GM23338 (cell line): ENCODE data around the gene FAM163A. TPM values are rescaled to one million over a fixed set of nuclear protein-coding genes. Genes with fewer than 3 reads are reported as not detected.
"Not testable (repeated sequence)": the region's sequence is repeated elsewhere in the genome, so short reads cannot be mapped to it uniquely, and the experiment has no call there.

Source experiments
- ATAC-seq: fragments of 200-7000 bp; cut with Tn5 transposase; 3 replicates; pipeline ENCODE4 v1.9.1; 2020
- DNase-seq: peaks from one replicate; pipeline ENCODE4 v3.0.0-alpha.2; 2015; ENCODE audit warnings: low spot score
- H2AFZ ChIP-seq: fragments of 200-600 bp; sonication (generic); 2 replicates; pipeline ENCODE4 v1.8.0; 2016; ENCODE audit warnings: antibody characterized with exemption, mild to moderate bottlenecking, moderate library complexity
- H3F3A ChIP-seq: fragments of 200-600 bp; sonication (generic); replicated peaks from 2 replicates; pipeline ENCODE4 v1.8.0; 2017; ENCODE audit warnings: antibody characterized with exemption, mixed run types, low read depth
- H3K27ac ChIP-seq: fragments of 200-600 bp; sonication (generic); 2 replicates; pipeline ENCODE4 v1.6.1; 2016; ENCODE audit warnings: low read depth
- H3K27me3 ChIP-seq: fragments of 200-600 bp; sonication (generic); 2 replicates; pipeline ENCODE4 v1.8.0; 2016; ENCODE audit warnings: mild to moderate bottlenecking, mixed run types, moderate library complexity; ENCODE audit not compliant: insufficient read depth
- H3K36me3 ChIP-seq: fragments of 200-600 bp; sonication (generic); 2 replicates; pipeline ENCODE4 v1.8.0; 2016; ENCODE audit warnings: mild to moderate bottlenecking; ENCODE audit not compliant: insufficient read depth
- H3K4me1 ChIP-seq: fragments of 200-600 bp; sonication (generic); 2 replicates; pipeline ENCODE4 v1.8.0; 2016; ENCODE audit warnings: mild to moderate bottlenecking, moderate library complexity; ENCODE audit not compliant: insufficient read depth
- H3K4me2 ChIP-seq: fragments of 200-600 bp; sonication (generic); 2 replicates; pipeline ENCODE4 v1.7.1; 2017; ENCODE audit warnings: mixed run types
- H3K4me3 ChIP-seq: fragments of 200-600 bp; sonication (generic); 2 replicates; pipeline ENCODE4 v1.6.1; 2016; ENCODE audit warnings: mixed run types
- H3K79me2 ChIP-seq: fragments of 200-600 bp; sonication (generic); replicated peaks from 2 replicates; pipeline ENCODE4 v1.8.0; 2017; ENCODE audit warnings: mild to moderate bottlenecking; ENCODE audit not compliant: insufficient read depth
- H3K9me2 ChIP-seq: fragments of 200-600 bp; sonication (generic); 2 replicates; pipeline ENCODE4 v1.8.0; 2017; ENCODE audit not compliant: insufficient read depth
- H4K20me1 ChIP-seq: fragments of 200-600 bp; sonication (generic); replicated peaks from 2 replicates; pipeline ENCODE4 v1.8.0; 2017; ENCODE audit warnings: mild to moderate bottlenecking; ENCODE audit not compliant: insufficient read depth
- H3K27ac Mint-ChIP-seq: 2 replicates; pipeline ENCODE4 v1.8.0; 2020; ENCODE audit warnings: inconsistent platforms, mild to moderate bottlenecking, moderate library complexity, mixed read lengths
- H3K27me3 Mint-ChIP-seq: 3 replicates; pipeline ENCODE4 v1.8.0; 2022; ENCODE audit warnings: low read depth, mild to moderate bottlenecking, moderate library complexity, mixed read lengths, inconsistent platforms; ENCODE audit not compliant: insufficient read depth, poor library complexity
- H3K36me3 Mint-ChIP-seq: 3 replicates; pipeline ENCODE4 v1.8.0; 2021; ENCODE audit warnings: low read depth, mild to moderate bottlenecking, inconsistent platforms, moderate library complexity, mixed read lengths
- H3K4me1 Mint-ChIP-seq: 3 replicates; pipeline ENCODE4 v1.8.0; 2020; ENCODE audit warnings: mild to moderate bottlenecking, inconsistent platforms, mixed read lengths
- H3K4me3 Mint-ChIP-seq: 3 replicates; pipeline ENCODE4 v1.8.0; 2021; ENCODE audit warnings: moderate library complexity, mild to moderate bottlenecking, inconsistent platforms, mixed read lengths
- H3K9me3 Mint-ChIP-seq: 3 replicates; pipeline ENCODE4 v1.8.0; 2020; ENCODE audit warnings: moderate library complexity, mild to moderate bottlenecking, inconsistent platforms, mixed read lengths
- CREB1 ChIP-seq: fragments of 250-450 bp; sonication (Bioruptor Pico); IDR thresholded peaks from 2 replicates; pipeline ENCODE4 v1.5.0; 2020; ENCODE audit warnings: low read depth, mild to moderate bottlenecking, moderate library complexity
- JUNB ChIP-seq: IDR thresholded peaks from one replicate; pipeline ENCODE4 v1.6.1; 2016; ENCODE audit warnings: antibody characterized with exemption; ENCODE audit not compliant: unreplicated experiment
- NANOG ChIP-seq: IDR thresholded peaks from 2 replicates; pipeline ENCODE4 v1.6.1; 2016; ENCODE audit warnings: antibody characterized with exemption, borderline replicate concordance
- POLR2AphosphoS5 ChIP-seq: IDR thresholded peaks from 2 replicates; pipeline ENCODE4 v1.6.1; 2016; ENCODE audit warnings: antibody characterized with exemption, low read depth
- STAT1 ChIP-seq: IDR thresholded peaks from one replicate; pipeline ENCODE4 v1.6.1; 2016; ENCODE audit warnings: antibody characterized with exemption; ENCODE audit not compliant: unreplicated experiment
- ZNF331 ChIP-seq: fragments of 250-450 bp; sonication (Bioruptor Pico); IDR thresholded peaks from 2 replicates; pipeline ENCODE4 v1.5.0; 2020; ENCODE audit warnings: low read depth, mild to moderate bottlenecking, moderate library complexity
- polyA plus RNA-seq: library from polyadenylated mRNA; unstranded; fragments of >200 nt; fragmentation: Nextera tagmentation; extraction: Ambion mirVana; gene quantifications from 2 replicates; pipeline ENCODE4 v1.2.1, GENCODE V29; 2016
- total RNA-seq: library from RNA; depleted of rRNA; stranded (reverse); fragments of >200 nt; shearing (Covaris generic); gene quantifications from 2 replicates; pipeline ENCODE4 v1.2.3, GENCODE V29; 2014
- TF ChIP-seq, protein P1 (sequence below): IDR thresholded peaks from 2 replicates; pipeline ENCODE4 v1.6.1; 2016; ENCODE audit warnings: antibody characterized with exemption

Gene FAM163A
- total and polyA plus RNA-seq, 2 experiments from 2014 or later = not detected

GRCh38 chr1:179831852-179832699 lies 89.0 kb downstream of the FAM163A start:
- peak; percentile 66 for ATAC-seq
- peaks cover 5% of the 10 kb centered on the region; the same call in 2 of the 3 replicates for H3K36me3 Mint-ChIP-seq

GRCh38 chr1:179836686-179837445 lies 93.8 kb downstream of the FAM163A start:
- H2AFZ ChIP-seq, H3K27ac ChIP-seq, H3K4me1 ChIP-seq, ATAC-seq, H3K4me3 ChIP-seq, DNase-seq, H4K20me1 ChIP-seq, H3K79me2 ChIP-seq, H3K27me3 Mint-ChIP-seq, H3K9me2 ChIP-seq, H3F3A ChIP-seq, H3K9me3 Mint-ChIP-seq, H3K4me2 ChIP-seq, H3K36me3 ChIP-seq, H3K27me3 ChIP-seq, H3K27ac Mint-ChIP-seq, H3K4me3 Mint-ChIP-seq: not testable (repeated sequence)
- Mint-ChIP-seq H3K4me1 (peaks cover 23% of the 10 kb centered on the region), H3K36me3 (peaks cover 12% of the 10 kb centered on the region)

More at GRCh38 chr1:179831852-179832699, 89.0 kb downstream of the FAM163A start:
- Histone ChIP-seq H3K27ac (no peak overlapping the region), H3K4me3 (no peak overlapping the region), H2AFZ (no peak overlapping the region), H3F3A (no peaks in the 10 kb centered on the region), H3K36me3 (no peaks in the 10 kb centered on the region), H3K9me2 (no peaks in the 10 kb centered on the region), H3K4me2 (no peak overlapping the region), H4K20me1 (no peaks in the 10 kb centered on the region), H3K79me2 (no peaks in the 10 kb centered on the region), H3K27me3 (no peaks in the 10 kb centered on the region), H3K4me1 (peaks cover 7% of the 10 kb centered on the region)
- Mint-ChIP-seq H3K4me1 (peaks cover 22% of the 10 kb centered on the region), H3K27ac (no peak overlapping the region), H3K4me3 (no peak overlapping the region), H3K9me3 (no peaks in the 10 kb centered on the region; the same call in 1 of the 3 replicates), H3K27me3 (peaks cover 1% of the 10 kb centered on the region)
- TF ChIP-seq ZNF331 (CRISPR knock-in tag) (no peak), STAT1 (no peak)
- no peak for DNase-seq

DNA sequence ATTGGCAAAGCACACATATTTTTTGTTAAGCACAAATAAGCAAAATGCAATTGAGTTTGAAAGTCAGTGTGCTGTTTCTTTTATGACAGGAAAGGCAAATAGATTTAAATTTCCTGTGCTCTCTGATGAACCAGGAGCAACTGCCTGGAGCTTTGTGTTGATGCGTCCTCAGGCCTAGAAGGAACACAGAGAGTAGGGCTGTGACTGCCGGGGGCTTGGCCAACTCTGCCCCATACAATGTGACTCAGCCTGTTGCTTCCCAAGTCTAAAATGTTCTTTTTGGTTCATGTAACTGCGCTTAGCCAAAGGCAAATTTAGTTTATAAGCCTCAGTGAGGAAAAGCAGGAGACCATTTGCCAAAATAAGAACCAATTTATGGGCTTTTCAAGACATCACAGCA lies 97.0 kb downstream of the FAM163A start:
- DNase-seq (no peak), ATAC-seq (no peak)
- no peaks in the 10 kb centered on the region for H3K36me3 ChIP-seq
- no peaks in the 10 kb centered on the region for H3K79me2 ChIP-seq
- Mint-ChIP-seq H3K27me3 (no peaks in the 10 kb centered on the region), H3K36me3 (peaks cover 12% of the 10 kb centered on the region), H3K27ac (no peak overlapping the region), H3K4me3 (no peak overlapping the region), H3K4me1 (peaks cover 5% of the 10 kb centered on the region; the same call in 1 of the 3 replicates), H3K9me3 (peaks cover 3% of the 10 kb centered on the region; the same call in 2 of the 3 replicates)
- no peaks in the 10 kb centered on the region for H3K9me2 ChIP-seq
- no peak overlapping the region for H3K27ac ChIP-seq
- H3F3A ChIP-seq = no peaks in the 10 kb centered on the region
- H3K27me3 ChIP-seq = no peaks in the 10 kb centered on the region
- H3K4me2 ChIP-seq = no peak overlapping the region
- no peak overlapping the region for H2AFZ ChIP-seq
- H3K4me1 ChIP-seq = no peaks in the 10 kb centered on the region
- no peak overlapping the region for H3K4me3 ChIP-seq
- no peaks in the 10 kb centered on the region for H4K20me1 ChIP-seq
- TF ChIP-seq NANOG (no peak), CREB1 (CRISPR knock-in tag) (no peak), ZNF331 (CRISPR knock-in tag) (no peak), POLR2AphosphoS5 (no peak), JUNB (no peak)
- TF ChIP-seq, protein P1, sequence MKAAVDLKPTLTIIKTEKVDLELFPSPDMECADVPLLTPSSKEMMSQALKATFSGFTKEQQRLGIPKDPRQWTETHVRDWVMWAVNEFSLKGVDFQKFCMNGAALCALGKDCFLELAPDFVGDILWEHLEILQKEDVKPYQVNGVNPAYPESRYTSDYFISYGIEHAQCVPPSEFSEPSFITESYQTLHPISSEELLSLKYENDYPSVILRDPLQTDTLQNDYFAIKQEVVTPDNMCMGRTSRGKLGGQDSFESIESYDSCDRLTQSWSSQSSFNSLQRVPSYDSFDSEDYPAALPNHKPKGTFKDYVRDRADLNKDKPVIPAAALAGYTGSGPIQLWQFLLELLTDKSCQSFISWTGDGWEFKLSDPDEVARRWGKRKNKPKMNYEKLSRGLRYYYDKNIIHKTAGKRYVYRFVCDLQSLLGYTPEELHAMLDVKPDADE = no peak
